ENCODE data around the gene ZSWIM4.
"Not testable (repeated sequence)": the region's sequence is repeated elsewhere in the genome, so short reads cannot be mapped to it uniquely, and the experiment has no call there.

ZSWIM4 gene

GRCh38 chr19:13846557-13847406 is 51.5 kb downstream of the ZSWIM4 start:
- no peak for TF ChIP-seq SP1 (IDR thresholded peaks at IDR 0.05)
- no peak for TF ChIP-seq PKNOX1 (IDR thresholded peaks at IDR 0.05)
- POLR2A ChIA-PET = interaction anchor here (0.7 to 2.2 kb wide), 11 partner anchors 9 to 295 kb away, joined by 3 to 8 read pairs (median 4); partner anchors contain the start of gene ZSWIM4
- CTCF ChIA-PET = no interaction called here
- DNase-seq (ENCODE audit: extremely low spot score) = peak; percentile 77

- DNase-seq (ENCODE audit: extremely low spot score) = peak; percentile 77
- CTCF ChIA-PET = no interaction called here
- POLR2A ChIA-PET = interaction anchor here (1.0 to 2.2 kb wide), 4 partner anchors 15 to 75 kb away, joined by 3 to 8 read pairs (median 5); partner anchors contain the start of gene ZSWIM4
- 0 out of 2 replicates have a peak, but pooled peaks have one; percentile 11 for TF ChIP-seq L3MBTL2 (conservative IDR thresholded peaks at IDR 0.05)
- no peak for TF ChIP-seq FOXA1 (IDR thresholded peaks at IDR 0.05)
These were observed 52.4 kb downstream of the ZSWIM4 start for GRCh38 chr19:13847407-13848339.

GRCh38 chr19:13848340-13848677 is 53.1 kb downstream of the ZSWIM4 start:
- POLR2A ChIA-PET = interaction anchor here (2.2 kb wide), 1 partner anchor 14 kb away, joined by 8 read pairs; no protein-coding TSS in a partner anchor
- no peak for DNase-seq (ENCODE audit: extremely low spot score)

GRCh38 chr19:13848798-13849676 is 53.8 kb downstream of the ZSWIM4 start:
- CTCF ChIA-PET = no interaction called here
- no peak for DNase-seq (ENCODE audit: extremely low spot score)
- TF ChIP-seq ZNF384 (IDR thresholded peaks at IDR 0.05) (no peak), FOXK2 (IDR thresholded peaks at IDR 0.05) (no peak), TARDBP (IDR thresholded peaks at IDR 0.05) (no peak), SUZ12 (IDR thresholded peaks at IDR 0.05) (no peak), PKNOX1 (IDR thresholded peaks at IDR 0.05) (no peak), ARNT (IDR thresholded peaks at IDR 0.05) (no peak), L3MBTL2 (conservative IDR thresholded peaks at IDR 0.05) (no peak), CTBP1 (IDR thresholded peaks at IDR 0.05; ENCODE audit: borderline replicate concordance) (no peak), LEF1 (IDR thresholded peaks at IDR 0.05; ENCODE audit: borderline replicate concordance) (no peak), ELF4 (IDR thresholded peaks at IDR 0.05) (no peak)
- POLR2A ChIA-PET = interaction anchor here (1.5 to 1.7 kb wide), 2 partner anchors 54 to 74 kb away, joined by 5 to 8 read pairs; partner anchors contain the start of genes C19orf53 and ZSWIM4

More at GRCh38 chr19:13848340-13848677, 53.1 kb downstream of the ZSWIM4 start:
- CTCF ChIA-PET = no interaction called here
- TF ChIP-seq ELF4 (IDR thresholded peaks at IDR 0.05) = no peak

- TF ChIP-seq SUZ12 (IDR thresholded peaks at IDR 0.05) (no peak), ARNT (IDR thresholded peaks at IDR 0.05) (no peak), L3MBTL2 (conservative IDR thresholded peaks at IDR 0.05) (no peak)
- peak; percentile 78 for DNase-seq (ENCODE audit: extremely low spot score)
- ChIA-PET CTCF (no interaction called here), POLR2A (interaction anchor here (0.7 to 1.7 kb wide), 4 partner anchors 14 to 75 kb away, joined by 3 to 8 read pairs (median 4); partner anchors contain the start of genes C19orf53 and ZSWIM4)
These were observed 55.0 kb downstream of the ZSWIM4 start for GRCh38 chr19:13849991-13850909.

GRCh38 chr19:13850910-13851733 is 55.9 kb downstream of the ZSWIM4 start:
- DNase-seq (ENCODE audit: extremely low spot score) = no peak

GRCh38 chr19:13851734-13852114 is 56.5 kb downstream of the ZSWIM4 start:
- POLR2A ChIA-PET = interaction anchor here (1.1 to 6.1 kb wide), 3 partner anchors 31 to 87 kb away, joined by 3 to 26 read pairs (median 7); partner anchors contain the start of genes C19orf53 and MRI1
- CTCF ChIA-PET = interaction anchor here (0.7 kb wide), 1 partner anchor 285 kb away, joined by 3 read pairs; the partner anchor contains the start of gene ASF1B
- DNase-seq (ENCODE audit: extremely low spot score) = not testable (repeated sequence)

More at GRCh38 chr19:13850910-13851733, 55.9 kb downstream of the ZSWIM4 start:
- CTCF ChIA-PET = interaction anchor here (0.7 kb wide), 1 partner anchor 285 kb away, joined by 3 read pairs; the partner anchor contains the start of gene ASF1B
- TF ChIP-seq SUZ12 (IDR thresholded peaks at IDR 0.05) = no peak
- TF ChIP-seq FOXA1 (IDR thresholded peaks at IDR 0.05) = no peak
- TF ChIP-seq NFRKB (IDR thresholded peaks at IDR 0.05) = no peak
- TF ChIP-seq ZNF384 (IDR thresholded peaks at IDR 0.05) = no peak
- no peak for TF ChIP-seq LEF1 (IDR thresholded peaks at IDR 0.05; ENCODE audit: borderline replicate concordance)
- TF ChIP-seq ELF4 (IDR thresholded peaks at IDR 0.05) = no peak
- TF ChIP-seq PKNOX1 (IDR thresholded peaks at IDR 0.05) = no peak
- TF ChIP-seq FOXK2 (IDR thresholded peaks at IDR 0.05) = no peak
- TF ChIP-seq HDGF (IDR thresholded peaks at IDR 0.05; ENCODE audit: borderline replicate concordance) = no peak
- TF ChIP-seq SP1 (IDR thresholded peaks at IDR 0.05) = no peak
- no peak for TF ChIP-seq BHLHE40 (IDR thresholded peaks at IDR 0.05; ENCODE audit: borderline replicate concordance)
- TF ChIP-seq FOXM1 (IDR thresholded peaks at IDR 0.05; ENCODE audit: borderline replicate concordance) = no peak
- TF ChIP-seq ARNT (IDR thresholded peaks at IDR 0.05) = no peak
- no peak for TF ChIP-seq CTBP1 (IDR thresholded peaks at IDR 0.05; ENCODE audit: borderline replicate concordance)
- TF ChIP-seq TARDBP (IDR thresholded peaks at IDR 0.05) = no peak
- TF ChIP-seq L3MBTL2 (conservative IDR thresholded peaks at IDR 0.05) = no peak
- POLR2A ChIA-PET = interaction anchor here (0.7 to 6.1 kb wide), 4 partner anchors 14 to 87 kb away, joined by 3 to 26 read pairs (median 5); partner anchors contain the start of genes C19orf53 and MRI1

- POLR2A ChIA-PET = interaction anchor here (2.3 to 6.1 kb wide), 2 partner anchors 78 to 88 kb away, joined by 7 to 26 read pairs; partner anchors contain the start of genes C19orf53 and MRI1
- not testable (repeated sequence) for DNase-seq (ENCODE audit: extremely low spot score)
These were observed 57.0 kb downstream of the ZSWIM4 start for GRCh38 chr19:13852171-13852707.

More at GRCh38 chr19:13852171-13852707, 57.0 kb downstream of the ZSWIM4 start:
- CTCF ChIA-PET = not testable (repeated sequence)

All from HEK293T (cell line).